GM12892 (cell line): ENCODE measurements around the gene GLDC.
A peak's percentile ranks its signal among the peaks of the same experiment; 100 is the strongest.

ENCODE experiments used
- DNase-seq: peaks from one replicate; pipeline ENCODE4 v3.0.0; 2011; ENCODE audit not compliant: insufficient read length
- FAIRE-seq: peaks from 2 replicates; lab custom pipeline; 2011; peaks lifted over from hg19 to GRCh38; lab: Jason Lieb, UNC
- POLR2A ChIP-seq: IDR thresholded peaks from 2 replicates; pipeline ENCODE4 v1.6.1; 2011; ENCODE audit warnings: low read depth, low read length, control low read depth
- POLR2AphosphoS5 ChIP-seq: IDR thresholded peaks from 2 replicates; pipeline ENCODE4 v1.6.1; 2011; ENCODE audit warnings: low read depth, low read length, control low read depth
- TAF1 ChIP-seq: IDR thresholded peaks from 2 replicates; pipeline ENCODE4 v1.6.1; 2011; ENCODE audit warnings: low read depth, mild to moderate bottlenecking, control low read depth, low read length, borderline replicate concordance

GLDC gene

GRCh38 chr9:6614489-6614888, 31.0 kb downstream of the GLDC start:
- no peak for DNase-seq
- peak; percentile 66 for FAIRE-seq

GRCh38 chr9:6611865-6612264, 33.7 kb downstream of the GLDC start:
- no peak for TF ChIP-seq POLR2AphosphoS5
- TF ChIP-seq POLR2A, result no peak
- TF ChIP-seq TAF1, result no peak

More at GRCh38 chr9:6614489-6614888, 31.0 kb downstream of the GLDC start:
- TF ChIP-seq POLR2AphosphoS5, result no peak
- no peak for TF ChIP-seq POLR2A
- TF ChIP-seq TAF1, result no peak

GRCh38 chr9:6610073-6610472, 35.5 kb downstream of the GLDC start:
- no peak for FAIRE-seq
- DNase-seq, result no peak
- TF ChIP-seq POLR2A, result no peak

More at GRCh38 chr9:6611865-6612264, 33.7 kb downstream of the GLDC start:
- FAIRE-seq (peak; percentile 38), DNase-seq (no peak)

- no peak for FAIRE-seq
- no peak for DNase-seq
- no peak for TF ChIP-seq TAF1
- TF ChIP-seq POLR2A, result no peak
- TF ChIP-seq POLR2AphosphoS5, result no peak
Measured at GRCh38 chr9:6609497-6610016, 36.0 kb downstream of the GLDC start.

- FAIRE-seq (peak; percentile 96), DNase-seq (no peak)
- no peak for TF ChIP-seq POLR2AphosphoS5
- TF ChIP-seq TAF1, result no peak
- TF ChIP-seq POLR2A, result no peak
Measured at GRCh38 chr9:6605202-6605601, 40.3 kb downstream of the GLDC start.

GRCh38 chr9:6600426-6600825, 45.1 kb downstream of the GLDC start:
- TF ChIP-seq POLR2AphosphoS5, result no peak
- TF ChIP-seq TAF1, result no peak
- no peak for TF ChIP-seq POLR2A

GRCh38 chr9:6600006-6600405, 45.5 kb downstream of the GLDC start:
- DNase-seq, result no peak

More at GRCh38 chr9:6600426-6600825, 45.1 kb downstream of the GLDC start:
- DNase-seq (no peak), FAIRE-seq (no peak)

GRCh38 chr9:6598249-6598725, 47.2 kb downstream of the GLDC start:
- DNase-seq (peak; percentile 58), FAIRE-seq (peak; percentile 96)
- TF ChIP-seq POLR2AphosphoS5 (no peak), POLR2A (no peak), TAF1 (no peak)

More at GRCh38 chr9:6600006-6600405, 45.5 kb downstream of the GLDC start:
- no peak for FAIRE-seq
- TF ChIP-seq POLR2A, result no peak
- TF ChIP-seq POLR2AphosphoS5, result no peak
- no peak for TF ChIP-seq TAF1

GRCh38 chr9:6592791-6593190, 52.7 kb downstream of the GLDC start:
- FAIRE-seq, result no peak

GRCh38 chr9:6592231-6592630, 53.3 kb downstream of the GLDC start:
- no peak for FAIRE-seq
- no peak for DNase-seq
- TF ChIP-seq POLR2A, result no peak
- TF ChIP-seq POLR2AphosphoS5, result no peak
- TF ChIP-seq TAF1, result no peak

More at GRCh38 chr9:6592791-6593190, 52.7 kb downstream of the GLDC start:
- no peak for TF ChIP-seq TAF1
- TF ChIP-seq POLR2AphosphoS5, result no peak
- no peak for TF ChIP-seq POLR2A
- DNase-seq, result no peak

GRCh38 chr9:6590772-6591384, 54.7 kb downstream of the GLDC start:
- TF ChIP-seq TAF1 (no peak), POLR2AphosphoS5 (no peak), POLR2A (no peak)
- DNase-seq (no peak), FAIRE-seq (no peak)

- no peak for FAIRE-seq
- DNase-seq, result no peak
- no peak for TF ChIP-seq POLR2AphosphoS5
- no peak for TF ChIP-seq TAF1
- no peak for TF ChIP-seq POLR2A
Measured at GRCh38 chr9:6590334-6590733, 55.2 kb downstream of the GLDC start.
